NCI-H146 (cell line): Measurements from ENCODE around the gene ORAI3.

ENCODE experiments used
- DNase-seq: peaks from one replicate; lab custom pipeline; 2025; lab: John Stamatoyannopoulos, UW

ORAI3 gene

DNA sequence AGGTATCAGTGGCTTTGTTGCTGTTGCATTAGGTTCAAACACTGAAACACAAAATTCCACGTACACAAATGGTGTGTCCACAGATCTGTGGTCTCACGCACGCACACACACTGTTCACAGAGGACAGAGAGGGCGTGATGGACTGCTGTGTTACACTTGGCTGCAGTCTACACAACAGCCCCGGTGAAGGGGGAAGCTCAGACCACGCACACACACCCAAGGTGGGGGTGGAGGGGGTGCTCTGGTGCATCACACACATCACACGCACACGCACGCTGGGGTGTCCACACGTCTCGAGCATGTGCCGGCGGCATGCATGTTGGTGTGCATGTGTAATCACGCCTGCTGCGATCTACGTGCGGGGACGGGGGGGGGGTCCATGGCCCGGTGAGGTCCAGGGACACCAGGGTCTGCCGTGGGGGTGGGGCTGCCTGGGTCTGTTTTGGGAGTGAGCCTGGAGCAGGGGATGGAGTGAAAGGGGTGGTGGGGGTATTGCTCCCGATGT lies 43.5 kb downstream of the ORAI3 start:
- DNase-seq, result no peak

DNA sequence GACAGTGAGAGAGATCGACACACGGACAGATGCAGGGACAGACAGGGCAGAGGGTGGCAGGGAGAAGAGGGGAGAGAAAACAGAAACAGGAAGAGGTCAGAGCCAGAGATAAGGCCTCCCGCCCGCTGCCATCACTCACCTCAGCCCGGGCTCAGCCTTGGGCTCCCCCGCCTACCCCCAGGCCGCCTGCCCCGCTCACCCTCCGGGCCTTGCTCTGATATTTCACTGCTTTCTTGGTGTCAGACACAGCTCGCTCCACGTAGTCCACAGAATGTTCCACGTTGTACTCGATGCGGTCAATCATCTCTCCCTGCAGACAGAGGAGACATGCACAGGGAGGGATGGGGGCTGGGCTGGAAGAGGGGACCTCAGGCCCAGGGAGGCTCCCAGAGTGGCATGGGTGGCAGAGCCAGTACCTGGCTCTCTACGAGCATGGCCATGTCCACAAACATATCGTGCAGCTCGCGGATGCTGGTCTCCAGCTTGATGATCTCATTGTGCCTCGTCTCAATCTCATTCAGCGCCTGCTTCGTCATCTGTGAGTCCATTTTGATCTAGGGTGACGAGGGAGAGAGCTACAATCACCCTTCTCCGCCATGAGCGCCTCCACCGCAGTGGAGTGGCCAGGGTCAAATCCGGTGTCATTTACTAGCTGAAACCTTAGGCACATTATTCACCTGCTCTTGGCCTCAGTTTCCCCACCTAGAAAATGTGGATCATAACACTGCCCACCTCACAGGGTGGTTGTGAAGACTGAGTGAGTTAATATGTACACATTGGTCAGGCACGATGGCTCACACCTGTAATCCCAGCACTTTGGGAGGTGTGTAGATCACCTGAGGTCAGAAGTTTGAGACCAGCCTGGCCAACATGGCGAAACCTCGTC lies 44.3 kb downstream of the ORAI3 start:
- no peak for DNase-seq

DNA sequence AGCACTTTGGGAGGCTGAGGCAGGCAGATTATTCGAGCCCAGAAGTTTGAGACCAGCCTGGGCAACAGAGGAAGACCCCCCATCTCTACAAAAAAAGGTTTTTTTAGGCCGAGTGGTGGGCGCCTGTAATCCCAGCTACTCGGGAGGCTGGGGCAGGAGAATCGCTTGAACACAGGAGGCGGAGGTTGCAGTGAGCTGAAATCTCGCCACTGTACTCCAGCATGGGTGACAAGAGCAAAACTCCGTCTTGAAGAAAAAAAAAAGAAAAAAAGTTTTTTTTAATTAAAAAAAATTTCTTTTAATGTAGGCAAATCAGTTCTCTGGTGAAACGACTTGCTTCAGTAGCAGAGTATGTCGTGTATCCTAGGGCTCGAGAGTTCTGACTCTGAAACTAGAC lies 47.1 kb downstream of the ORAI3 start:
- no peak for DNase-seq

DNA sequence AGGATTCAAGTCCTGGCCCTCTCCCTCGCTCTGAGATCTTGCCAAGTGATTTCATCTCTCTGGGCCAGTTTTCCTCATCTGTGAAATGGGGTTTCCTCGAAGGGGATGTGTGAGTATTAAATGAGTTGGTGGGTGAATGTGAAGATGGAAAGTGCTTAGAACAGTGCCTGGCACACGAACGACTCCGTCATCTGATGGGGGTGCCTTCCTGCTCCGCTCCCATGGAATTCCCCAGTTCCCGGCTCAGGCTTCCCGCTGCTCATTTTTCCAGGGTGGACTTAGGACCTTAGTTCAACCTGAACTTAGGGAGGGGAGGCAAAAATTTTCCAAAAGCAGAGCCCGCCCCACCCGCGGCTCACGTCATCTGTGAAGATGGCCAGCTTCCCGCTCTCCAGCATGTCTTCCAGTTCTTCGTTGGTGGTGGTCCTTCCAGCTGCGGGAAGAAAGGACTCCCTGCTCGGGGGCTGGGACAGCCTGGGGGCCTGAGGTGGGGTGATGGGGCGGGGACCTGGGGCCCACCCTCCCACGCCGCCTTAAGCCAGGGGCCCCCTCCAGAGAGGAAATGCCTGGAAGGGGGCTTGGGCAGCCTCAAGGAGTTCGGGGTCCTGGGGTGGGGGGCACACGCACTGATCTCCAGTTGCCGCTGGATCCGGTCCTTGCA lies 47.6 kb downstream of the ORAI3 start:
- no peak for DNase-seq

DNA sequence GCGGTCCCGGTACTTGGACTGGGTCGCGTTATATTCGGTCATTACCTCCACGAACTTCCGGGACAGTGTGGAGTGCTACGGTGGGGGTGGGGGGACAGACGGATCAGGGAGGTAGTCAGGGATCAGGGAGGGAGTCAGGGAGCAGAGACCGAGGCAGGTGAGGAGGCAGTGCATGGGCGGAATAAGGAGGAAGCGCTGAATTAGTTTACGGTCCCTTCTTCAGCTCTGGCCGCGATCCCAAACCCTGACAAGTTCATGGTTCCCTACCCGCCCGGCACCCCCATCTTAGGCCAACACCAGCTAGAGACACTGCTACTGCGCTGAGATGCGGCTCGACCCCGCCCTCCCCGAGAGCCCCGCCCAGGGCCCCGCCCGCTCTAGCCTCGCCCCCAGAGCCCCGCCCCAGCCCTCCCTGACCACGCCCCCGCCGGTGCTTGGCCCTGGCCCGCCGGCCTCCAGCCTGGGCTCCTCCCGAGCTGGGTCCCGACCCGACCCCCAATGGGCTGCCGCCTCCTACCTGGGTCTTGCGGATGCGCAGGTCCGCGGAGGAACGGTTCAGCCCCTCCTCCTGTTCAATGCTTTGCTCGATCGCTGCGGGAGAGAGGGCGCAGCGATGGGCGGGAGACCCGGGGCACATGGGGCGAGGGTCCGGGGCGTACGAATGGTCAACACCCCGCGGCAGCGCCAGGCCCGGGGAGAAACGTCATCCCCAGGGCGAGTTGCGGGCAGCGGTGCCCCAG lies 48.3 kb downstream of the ORAI3 start:
- DNase-seq, result peak; percentile 74

DNA sequence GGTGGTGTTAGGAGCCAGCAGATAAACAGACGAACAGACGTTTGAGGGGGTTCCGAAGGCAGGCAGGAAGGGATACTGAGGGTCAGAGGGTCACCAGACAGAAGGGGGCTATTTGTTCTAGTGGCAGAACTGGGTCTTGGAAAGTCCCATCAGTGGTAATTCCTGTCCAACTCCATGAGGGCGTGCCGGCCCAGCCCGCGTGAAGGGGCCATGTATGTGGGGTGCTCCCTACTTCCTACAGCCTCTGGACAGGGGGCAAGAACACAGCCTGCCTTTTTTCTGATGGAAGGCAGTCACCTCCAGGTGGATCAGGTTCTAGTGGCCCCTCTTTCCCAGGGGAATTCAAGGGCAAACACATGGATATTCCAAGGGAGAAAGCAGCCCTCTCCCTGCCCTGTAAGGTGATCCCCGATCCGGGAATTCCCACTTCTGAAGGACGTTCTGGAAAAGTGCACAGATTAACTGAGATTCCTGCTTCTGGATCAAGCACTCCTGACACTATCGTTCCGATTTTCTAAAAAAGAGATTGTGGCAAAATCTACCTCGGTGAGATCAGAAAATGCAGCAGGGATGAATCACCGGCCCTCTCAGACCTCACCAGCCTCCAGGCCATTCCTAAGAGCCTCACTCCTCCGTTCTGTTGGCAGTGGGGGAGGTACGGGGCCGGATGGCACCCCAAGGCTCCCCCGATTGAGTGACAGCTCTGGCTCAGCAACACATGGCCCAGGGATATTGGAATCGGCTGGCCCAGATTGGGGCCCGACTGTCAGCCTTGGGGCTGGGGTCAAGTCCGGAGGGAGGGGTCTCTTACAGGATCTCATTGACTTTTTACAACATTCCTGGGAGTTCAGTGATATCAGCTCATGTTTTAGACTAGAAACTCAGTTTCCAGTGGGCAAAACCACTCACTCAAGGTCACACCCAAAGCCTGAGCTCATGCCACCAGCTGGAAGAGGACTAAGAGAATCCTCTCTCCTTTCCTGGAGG lies 49.1 kb downstream of the ORAI3 start:
- no peak for DNase-seq

DNA sequence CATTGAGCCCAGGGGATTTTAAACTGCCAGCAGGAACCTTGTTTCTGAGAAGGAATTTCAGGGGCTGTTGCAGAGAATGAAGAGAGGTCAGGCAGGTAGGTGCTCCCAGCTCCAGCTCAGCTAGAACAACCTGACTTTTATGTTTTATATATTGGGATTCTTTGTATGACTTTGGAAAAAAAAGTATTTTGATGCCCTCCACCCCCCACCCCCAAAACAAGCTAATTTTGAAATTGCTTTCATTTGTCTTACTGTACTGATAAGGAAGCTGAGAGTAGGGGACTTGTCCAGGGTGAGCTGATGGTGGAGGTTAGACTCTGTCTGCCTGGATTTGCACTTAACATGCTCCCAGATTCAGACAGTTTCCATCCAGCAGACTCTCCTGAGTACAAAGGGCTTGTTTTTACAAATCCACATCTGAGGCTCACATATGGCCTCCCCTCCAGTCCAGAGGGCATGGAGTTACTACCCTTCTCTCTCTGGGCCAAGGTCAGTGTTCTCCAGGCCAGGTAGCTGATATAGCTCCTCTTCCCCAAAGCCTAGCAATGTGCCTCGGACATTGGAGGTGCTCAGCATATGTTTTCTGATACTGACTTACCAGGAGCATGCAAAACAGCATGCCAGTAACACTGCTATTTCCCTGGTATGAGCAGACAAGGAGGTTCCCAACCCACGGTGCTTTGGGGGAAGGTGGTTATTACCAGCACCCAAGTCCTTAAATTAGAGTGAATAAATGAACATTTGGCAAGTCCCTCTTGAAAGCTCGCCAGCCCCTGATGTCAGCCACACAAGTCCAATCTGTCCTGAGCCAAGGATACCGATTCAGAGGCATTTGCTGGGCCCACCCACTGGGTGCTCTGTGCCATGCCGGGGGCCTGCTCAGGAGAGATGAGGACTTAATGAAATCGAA lies 50.2 kb downstream of the ORAI3 start:
- no peak for DNase-seq

DNA sequence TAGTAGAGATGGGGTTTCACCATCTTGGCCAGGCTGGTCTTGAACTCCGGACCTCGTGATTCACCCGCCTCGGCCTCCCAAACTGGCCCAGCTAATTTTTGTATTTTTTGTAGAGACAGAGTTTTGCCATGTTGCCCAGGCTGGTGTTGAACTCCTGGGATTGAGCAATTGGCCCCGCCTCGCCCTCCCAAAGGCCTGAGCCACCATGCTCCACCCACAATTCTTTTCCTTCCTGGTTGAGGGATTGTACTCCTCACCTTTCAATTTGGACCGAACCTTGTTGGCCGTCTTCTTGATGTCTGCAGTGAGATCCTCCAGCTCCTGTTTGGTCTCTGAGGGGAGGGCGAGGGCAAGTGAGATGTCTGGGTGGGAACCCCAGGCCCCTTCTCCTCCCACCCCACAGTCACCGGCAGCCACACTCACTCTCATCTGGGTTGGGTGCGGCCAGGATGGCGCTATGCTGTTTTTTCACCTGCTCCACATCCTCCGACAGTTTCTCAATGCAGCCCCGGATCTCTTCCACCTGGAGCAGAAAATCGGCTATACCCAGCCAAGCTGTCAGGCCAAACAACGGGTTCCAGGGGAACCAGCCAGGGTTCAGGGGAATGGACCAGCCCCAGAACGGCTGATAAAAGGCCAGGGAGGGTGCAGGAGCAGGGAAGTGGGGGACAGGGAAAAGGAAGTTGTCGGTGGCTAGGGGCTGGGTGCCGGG lies 52.0 kb downstream of the ORAI3 start:
- no peak for DNase-seq

DNA sequence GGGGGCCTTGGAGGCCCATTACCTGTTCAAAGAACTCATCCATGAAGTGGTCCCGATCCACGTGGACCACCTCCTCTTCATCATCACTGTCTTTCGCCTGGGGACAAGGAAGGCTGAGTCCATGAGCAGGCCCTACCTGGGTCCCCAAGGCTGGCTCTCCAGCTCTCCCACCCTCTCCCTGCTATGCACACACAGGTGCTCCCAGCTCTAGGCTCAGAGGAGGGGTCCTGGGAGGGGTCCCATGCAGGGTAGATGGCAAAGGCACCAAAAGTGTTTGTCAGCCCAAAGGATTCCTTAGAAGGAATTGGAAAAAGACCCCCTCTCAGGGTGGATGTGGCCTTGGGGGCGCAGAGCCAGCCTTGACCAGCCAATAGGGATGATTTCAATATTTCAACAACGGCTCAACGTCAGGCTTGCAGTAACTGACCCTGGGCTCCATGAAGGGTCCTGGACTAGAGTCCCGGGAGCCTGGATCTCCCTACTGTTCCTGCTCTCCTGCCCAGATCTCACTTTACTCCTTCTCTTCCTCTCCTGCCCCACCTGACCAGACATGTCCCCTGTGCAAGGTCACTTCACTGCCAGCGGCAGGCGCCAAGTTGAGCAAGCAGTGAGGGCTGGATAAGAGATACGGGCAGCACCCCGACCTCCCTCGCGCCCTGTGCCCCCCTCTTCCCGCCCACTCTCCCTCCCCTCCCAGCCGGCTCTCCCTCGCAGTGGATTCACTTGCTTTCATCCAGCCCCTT lies 52.8 kb downstream of the ORAI3 start:
- DNase-seq, result no peak

DNA sequence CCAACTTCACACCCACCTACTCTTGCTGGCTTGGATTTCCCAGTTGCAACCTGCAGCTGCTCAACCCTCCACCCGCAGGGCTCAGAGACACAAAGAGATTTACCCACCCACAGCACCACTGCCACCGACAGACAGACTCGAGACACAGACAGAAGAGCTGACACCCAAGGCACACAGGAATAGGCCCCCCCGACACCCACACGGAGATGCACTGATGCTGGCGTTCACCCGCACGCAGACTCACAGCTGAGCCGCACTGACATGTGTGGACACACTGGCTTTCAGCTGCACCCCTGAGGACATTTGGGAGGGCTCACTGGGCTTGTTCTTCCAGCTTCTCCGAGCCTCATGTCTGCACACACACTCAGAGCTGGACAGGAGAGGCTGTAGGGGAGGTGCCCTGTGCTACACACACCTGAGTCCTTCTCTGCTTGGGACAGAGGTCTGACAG lies 53.4 kb downstream of the ORAI3 start:
- no peak for DNase-seq

DNA sequence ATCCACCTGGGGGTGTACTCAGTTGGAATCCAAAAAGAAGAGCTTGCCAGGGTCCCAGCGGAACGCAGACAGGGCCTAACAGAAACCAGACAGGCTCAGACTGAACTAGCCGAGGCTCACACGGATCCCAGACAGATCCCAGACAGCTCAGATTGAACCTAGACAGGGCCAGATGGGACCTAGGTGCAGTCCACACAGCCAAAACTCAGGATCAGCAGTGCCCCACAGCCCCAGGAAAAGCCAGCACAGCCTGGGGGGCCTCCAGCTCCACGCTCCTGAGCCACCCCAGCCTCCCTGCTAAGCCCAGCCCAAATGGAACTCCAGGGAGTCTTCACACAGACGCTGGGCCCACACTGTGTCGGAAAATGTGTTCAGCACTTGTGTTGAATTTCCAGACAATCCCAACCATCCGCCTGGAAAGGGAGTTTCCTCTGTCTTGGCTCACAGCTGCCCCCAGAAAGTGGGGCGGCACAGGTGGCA lies 54.0 kb downstream of the ORAI3 start:
- DNase-seq, result no peak

DNA sequence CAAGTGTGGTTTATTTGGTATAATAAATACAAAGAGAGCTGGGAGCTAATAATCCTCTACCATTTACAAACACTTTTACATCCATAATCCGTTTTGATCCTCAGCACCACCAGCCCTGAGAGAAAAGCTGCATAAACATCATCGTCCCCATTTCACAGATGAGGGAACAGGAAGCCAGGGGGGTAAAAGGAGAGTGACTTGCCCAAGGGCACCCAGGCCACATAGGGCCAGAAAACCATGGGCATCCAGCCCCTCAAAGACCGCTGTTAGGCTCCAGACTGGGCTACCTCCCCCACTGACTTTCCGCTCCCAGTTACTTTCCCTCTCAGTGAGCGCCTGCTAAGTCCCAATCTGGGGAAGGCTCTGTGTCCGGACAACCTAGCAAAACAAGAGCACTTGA lies 54.9 kb downstream of the ORAI3 start:
- no peak for DNase-seq
